Posterior vena cava (tissue), 2 donors: ENCODE data around the gene EDIL3. TPM values are rescaled to one million over a fixed set of nuclear protein-coding genes. Genes with fewer than 3 reads are reported as not detected.
"Not testable (repeated sequence)": the region's sequence is repeated elsewhere in the genome, so short reads cannot be mapped to it uniquely, and the experiment has no call there.

Source experiments
- DNase-seq: peaks from one replicate; pipeline ENCODE4 v3.0.0-alpha.2; 2020; ENCODE audit warnings: low spot score
- intact Hi-C, 2 donors: fragments of 100-400 bp; cut with DNase I; formaldehyde crosslinking; loops; one replicate each; pipeline versions ENCODE4 v1.14.1 to v1.14.2; 2022 to 2023
- total RNA-seq, 2 donors: library from RNA; stranded (reverse); fragmentation: NEBNext Ultra II Directional; extraction: Animal tissue kit (Norgen Biotek cat#: 25700); gene quantifications; one replicate each; pipeline ENCODE4 v1.2.1, GENCODE V29; 2021
- donor health status: DM: yes; HTN: yes; CAD: no.
- donor health status: DM: yes; HTN: yes; CAD: no.

The EDIL3 gene
- total RNA-seq, 2 donors from 2014 or later, result 117 to 143 TPM

GRCh38 chr5:84228266-84228665 lies 156.4 kb downstream of the EDIL3 start:
- no peak for DNase-seq
- intact Hi-C loops, result no loop called here

DNA sequence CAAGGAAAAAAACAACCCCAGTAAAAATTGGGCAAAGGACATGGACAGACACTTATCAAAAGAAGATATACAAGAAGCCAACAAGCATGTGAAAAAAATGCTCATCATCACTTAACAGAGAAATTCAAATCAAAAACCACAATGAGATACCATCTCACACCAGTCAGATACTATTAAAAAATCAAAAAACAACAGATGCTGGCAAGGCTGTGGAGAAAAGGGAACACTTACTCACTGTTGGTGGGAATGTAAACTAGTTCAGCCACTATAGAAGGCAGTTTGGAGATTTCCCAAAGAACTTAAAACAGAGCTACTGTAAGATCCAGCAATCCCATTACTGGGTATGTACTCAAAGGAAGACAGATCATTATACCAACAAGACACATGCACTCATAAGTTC lies 157.4 kb downstream of the EDIL3 start:
- DNase-seq, result no peak
- intact Hi-C loops, result no loop called here

DNA sequence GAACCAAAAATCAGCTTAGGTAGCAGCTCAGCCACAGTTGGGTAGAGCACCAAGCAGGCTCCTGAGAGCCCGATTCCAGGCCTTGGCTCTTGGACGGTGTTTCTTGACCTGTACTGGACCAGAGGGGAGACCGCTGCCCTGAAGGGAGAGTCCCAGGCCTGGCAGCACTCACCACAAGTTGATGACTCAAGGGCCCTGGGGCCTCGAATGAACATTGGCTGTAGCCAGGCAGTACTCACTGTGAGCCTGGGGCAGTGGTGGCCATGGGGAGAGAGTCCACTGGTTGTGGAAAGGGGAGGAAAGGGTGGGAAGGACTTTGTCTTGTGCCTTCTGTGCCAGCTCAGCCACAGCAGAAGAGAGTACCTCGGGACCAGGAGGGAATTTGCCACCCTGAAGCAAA lies 166.1 kb downstream of the EDIL3 start:
- peak; percentile 78 for DNase-seq
- intact Hi-C loops, result no loop called here

GRCh38 chr5:84215521-84215920 lies 169.2 kb downstream of the EDIL3 start:
- intact Hi-C loops, result no loop called here
- no peak for DNase-seq

DNA sequence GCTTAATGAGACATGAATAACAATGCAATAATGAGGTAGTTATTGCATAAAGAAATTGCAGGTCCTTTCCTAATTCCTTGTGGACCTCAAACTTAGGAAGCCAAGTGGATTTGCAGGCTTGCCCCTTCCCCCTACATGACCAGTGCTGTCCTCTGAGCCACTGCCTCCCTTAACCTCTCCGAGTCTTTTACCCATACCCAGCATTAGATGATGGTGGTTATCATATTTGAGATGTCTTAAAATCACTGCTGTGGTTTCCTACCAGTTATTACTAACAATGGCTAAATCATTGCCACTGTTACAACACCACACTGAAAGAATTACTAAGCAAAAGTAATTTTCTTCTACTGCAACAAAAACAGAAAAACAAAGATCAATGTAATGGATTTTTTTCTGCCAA lies 170.8 kb downstream of the EDIL3 start:
- intact Hi-C loops, result no loop called here

GRCh38 chr5:84213212-84213611 lies 171.5 kb downstream of the EDIL3 start:
- intact Hi-C loops, result no loop called here
- no peak for DNase-seq

More for the DNA sequence above, 170.8 kb downstream of the EDIL3 start:
- no peak for DNase-seq

DNA sequence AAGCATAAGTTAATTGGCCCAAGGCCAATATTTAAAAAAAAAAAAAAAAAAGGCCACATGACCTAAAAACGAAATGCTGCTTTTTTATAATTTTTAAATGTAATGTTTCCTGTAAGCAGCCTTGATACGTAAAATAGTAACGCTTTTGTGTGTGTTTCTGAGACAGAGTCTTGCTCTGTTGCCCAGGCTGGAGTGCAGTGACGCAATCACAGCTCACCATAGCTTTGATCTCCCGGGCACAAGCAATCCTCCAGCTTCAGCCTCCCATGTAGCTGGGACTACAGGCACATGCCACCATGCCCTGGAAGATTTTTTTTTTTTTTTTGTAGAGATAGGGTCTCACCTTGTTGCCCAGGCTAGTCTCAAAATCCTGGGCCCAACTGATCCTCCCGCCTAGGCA lies 179.9 kb downstream of the EDIL3 start:
- intact Hi-C loops, result no loop called here
- no peak for DNase-seq

GRCh38 chr5:84202136-84202535 lies 182.5 kb downstream of the EDIL3 start:
- no peak for DNase-seq
- intact Hi-C loops, result no loop called here

GRCh38 chr5:84197538-84197937 lies 187.1 kb downstream of the EDIL3 start:
- DNase-seq, result no peak
- intact Hi-C loops, result no loop called here

- DNase-seq, result no peak
- intact Hi-C loops, result no loop called here
These were observed 193.4 kb downstream of the EDIL3 start for GRCh38 chr5:84191281-84191680.

GRCh38 chr5:84184857-84185256 lies 199.8 kb downstream of the EDIL3 start:
- no peak for DNase-seq
- intact Hi-C loops, result no loop called here

DNA sequence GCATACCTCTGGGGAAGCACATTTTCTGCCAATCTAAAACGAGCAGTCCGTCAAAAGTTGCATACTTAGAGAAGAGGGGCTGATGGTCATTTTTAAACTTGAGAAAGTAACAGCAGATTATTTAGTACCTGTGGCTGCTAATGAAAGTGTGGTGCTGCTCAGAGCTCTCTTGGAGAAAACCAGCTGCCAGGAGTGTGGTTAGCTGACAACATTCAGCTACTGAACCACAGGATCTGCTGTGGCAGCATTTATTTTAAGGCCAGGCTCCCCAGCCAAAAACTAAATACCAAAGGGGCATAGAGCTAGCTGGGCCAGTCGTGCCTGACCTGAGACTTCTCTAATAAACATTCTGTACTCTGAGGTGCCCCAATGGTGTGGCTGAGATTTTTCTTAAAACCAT lies 203.6 kb downstream of the EDIL3 start:
- DNase-seq, result no peak
- intact Hi-C loops, result no loop called here

DNA sequence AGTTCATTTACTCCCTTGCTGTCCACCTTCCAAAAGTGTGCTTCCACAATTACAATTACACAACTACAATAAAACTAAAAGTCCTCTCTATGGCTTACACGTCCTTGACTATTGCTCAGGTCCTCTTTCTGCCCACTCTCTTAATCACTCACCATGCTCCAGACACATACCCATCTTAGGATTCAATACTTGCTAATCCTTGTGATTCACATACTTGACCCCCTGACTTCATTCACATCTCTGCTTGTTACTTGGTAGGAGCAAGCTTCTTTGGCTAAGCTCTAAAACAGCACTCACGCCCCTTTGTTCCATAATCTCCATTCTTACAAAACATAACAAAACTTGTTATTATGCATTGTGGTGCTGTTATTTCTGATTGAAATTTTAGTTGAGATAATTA lies 215.8 kb downstream of the EDIL3 start:
- DNase-seq, result no peak
- intact Hi-C loops, result no loop called here

GRCh38 chr5:84163671-84164070 lies 221.0 kb downstream of the EDIL3 start:
- no peak for DNase-seq
- intact Hi-C loops, result no loop called here

DNA sequence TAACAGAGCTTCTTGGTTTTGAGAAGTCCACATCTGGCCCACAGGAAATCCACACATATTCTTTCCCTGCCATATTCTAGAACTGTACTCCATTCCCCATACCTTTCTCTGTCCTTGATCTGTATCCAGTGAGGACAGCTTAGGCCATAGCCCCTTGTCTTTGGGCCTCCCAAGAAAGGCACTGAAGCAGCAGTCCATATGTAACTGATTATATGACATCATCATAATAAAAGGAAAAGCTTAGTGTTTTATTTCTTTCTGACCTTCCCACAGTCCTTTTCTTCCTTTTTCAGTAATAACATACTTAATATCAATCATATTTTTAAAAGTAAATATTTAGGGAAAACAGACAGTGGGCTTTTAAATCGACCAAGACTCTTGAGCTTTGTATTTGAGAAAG lies 222.0 kb downstream of the EDIL3 start:
- intact Hi-C loops, result no loop called here

GRCh38 chr5:84160650-84161049 lies 224.0 kb downstream of the EDIL3 start:
- DNase-seq, intact Hi-C loops: not testable (repeated sequence)

More for the DNA sequence above, 222.0 kb downstream of the EDIL3 start:
- DNase-seq, result no peak

- intact Hi-C loops, result no loop called here
- DNase-seq, result no peak
These were observed 235.6 kb downstream of the EDIL3 start for GRCh38 chr5:84149094-84149493.

DNA sequence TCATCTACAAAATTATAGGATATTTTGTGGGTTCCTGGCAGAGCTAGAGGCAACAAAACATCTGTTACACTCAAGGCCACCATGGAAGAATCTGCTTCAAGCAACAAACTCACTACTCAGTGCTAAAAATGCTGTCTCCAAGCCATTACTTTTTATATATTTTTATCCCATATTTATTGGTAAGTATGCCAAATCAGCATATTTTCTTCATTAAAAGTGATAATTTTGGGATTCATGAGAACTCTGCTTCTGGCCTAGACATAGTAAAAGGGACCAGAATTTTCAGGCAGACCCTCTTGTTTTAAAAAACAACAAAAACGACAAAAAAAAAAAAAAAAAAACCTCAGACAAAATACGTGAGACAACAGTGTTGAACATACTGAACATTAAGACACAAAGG lies 236.0 kb downstream of the EDIL3 start:
- intact Hi-C loops, result no loop called here
- DNase-seq, result no peak

GRCh38 chr5:84137541-84137940 lies 247.1 kb downstream of the EDIL3 start:
- intact Hi-C loops, result no loop called here

GRCh38 chr5:84131372-84131771 lies 253.3 kb downstream of the EDIL3 start:
- intact Hi-C loops, result no loop called here
- DNase-seq, result no peak

More at GRCh38 chr5:84137541-84137940, 247.1 kb downstream of the EDIL3 start:
- DNase-seq, result no peak

DNA sequence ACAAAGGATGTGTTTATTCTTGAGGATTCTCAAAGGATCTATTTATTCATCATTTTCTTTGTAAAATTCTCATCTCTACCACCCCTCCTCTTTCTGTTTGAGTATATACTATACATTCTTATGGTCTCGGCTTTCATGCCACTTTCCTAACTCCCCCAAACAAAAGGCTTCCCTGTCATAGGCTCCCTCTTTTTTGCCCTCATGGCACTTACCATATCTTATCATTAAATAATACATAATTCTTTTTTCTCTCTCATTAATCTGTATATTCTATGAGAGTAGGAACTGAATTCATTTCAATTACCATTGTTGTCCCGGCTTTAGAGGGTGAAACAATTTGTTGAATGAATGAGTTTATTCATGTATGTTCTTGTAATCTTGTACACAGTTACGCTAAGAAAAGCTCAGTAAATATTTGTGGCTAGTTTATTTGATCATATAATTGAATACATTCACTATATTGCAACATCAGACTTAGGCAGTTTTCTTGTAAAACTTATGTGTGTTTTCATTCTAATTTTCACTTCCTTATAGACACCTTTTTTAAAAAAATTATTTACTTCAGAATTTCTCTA lies 254.6 kb downstream of the EDIL3 start:
- intact Hi-C loops, result no loop called here
- DNase-seq, result no peak

DNA sequence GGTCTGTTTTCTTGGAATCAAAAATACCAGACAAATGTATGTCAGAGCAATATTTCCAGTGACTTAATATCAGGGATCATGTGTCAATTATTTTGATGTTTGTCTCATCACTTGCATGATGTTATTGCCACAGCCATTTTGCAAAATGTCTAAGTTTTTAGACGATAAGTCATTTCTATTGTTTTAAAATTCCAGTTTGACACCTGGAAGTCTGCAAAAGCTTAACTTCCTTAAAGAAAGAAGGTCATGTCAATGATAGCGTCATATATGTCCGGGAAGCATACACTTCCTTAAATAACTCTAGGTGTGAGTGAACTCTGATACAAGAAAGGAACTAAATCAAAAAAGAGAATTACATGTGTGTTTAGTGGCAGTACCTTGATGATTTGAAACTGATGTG lies 259.5 kb downstream of the EDIL3 start:
- DNase-seq, result no peak
- intact Hi-C loops, result no loop called here
